ENCODE results near the gene COL17A1. TPM values are rescaled to one million over a fixed set of nuclear protein-coding genes. Genes with fewer than 3 reads are reported as not detected.

Gene COL17A1
- total RNA-seq, 3 donors from 2014 or later (not counting 1 experiment from before 2014, with no cell fraction given) = not detected

DNA sequence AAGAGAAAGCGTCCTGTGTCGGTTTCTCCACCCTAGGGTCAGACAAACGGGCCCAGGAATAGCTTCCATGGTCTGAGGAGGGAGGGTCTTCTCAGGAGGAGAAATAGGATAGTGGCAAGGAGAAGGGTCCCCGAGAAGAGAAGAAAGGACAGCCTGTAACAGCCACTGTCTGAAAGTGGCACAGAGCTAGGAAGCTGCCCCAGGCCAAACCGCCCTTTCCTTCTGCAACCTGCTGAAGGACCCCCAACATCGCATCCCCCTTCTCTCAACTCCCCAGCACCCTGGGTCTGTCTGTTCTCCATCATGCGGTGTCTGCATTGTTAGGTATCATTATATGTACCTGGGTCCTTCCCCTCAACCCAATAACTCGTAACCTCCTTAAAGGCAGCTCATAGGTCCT lies 47.1 kb downstream of the COL17A1 start:
- Histone ChIP-seq H3K27ac (ENCODE audit: low read length) (no peak overlapping the region), H3K9me3 (ENCODE audit: control insufficient read depth, insufficient read depth, low read length) (no peaks in the 10 kb centered on the region), H3K4me3 (ENCODE audit: low read length) (no peak overlapping the region), H3K4me1 (ENCODE audit: control insufficient read depth, insufficient read depth, low read length) (no peaks in the 10 kb centered on the region), H3K27me3 (ENCODE audit: control insufficient read depth, insufficient read depth, low read length) (no peaks in the 10 kb centered on the region), H3K36me3 (ENCODE audit: control insufficient read depth, insufficient read depth, low read length) (no peaks in the 10 kb centered on the region)
- Mint-ChIP-seq H3K4me1 (peaks cover 0 to 9% of the 10 kb centered on the region in 2 donors), H3K4me3 (no peak overlapping the region), H3K27me3 (ENCODE audit: low read depth in 2 of 2) (no peaks in the 10 kb centered on the region), H3K36me3 (no peaks in the 10 kb centered on the region), H3K27ac (no peak overlapping the region), H3K9me3 (no peaks in the 10 kb centered on the region)
- TF ChIP-seq, protein P1, sequence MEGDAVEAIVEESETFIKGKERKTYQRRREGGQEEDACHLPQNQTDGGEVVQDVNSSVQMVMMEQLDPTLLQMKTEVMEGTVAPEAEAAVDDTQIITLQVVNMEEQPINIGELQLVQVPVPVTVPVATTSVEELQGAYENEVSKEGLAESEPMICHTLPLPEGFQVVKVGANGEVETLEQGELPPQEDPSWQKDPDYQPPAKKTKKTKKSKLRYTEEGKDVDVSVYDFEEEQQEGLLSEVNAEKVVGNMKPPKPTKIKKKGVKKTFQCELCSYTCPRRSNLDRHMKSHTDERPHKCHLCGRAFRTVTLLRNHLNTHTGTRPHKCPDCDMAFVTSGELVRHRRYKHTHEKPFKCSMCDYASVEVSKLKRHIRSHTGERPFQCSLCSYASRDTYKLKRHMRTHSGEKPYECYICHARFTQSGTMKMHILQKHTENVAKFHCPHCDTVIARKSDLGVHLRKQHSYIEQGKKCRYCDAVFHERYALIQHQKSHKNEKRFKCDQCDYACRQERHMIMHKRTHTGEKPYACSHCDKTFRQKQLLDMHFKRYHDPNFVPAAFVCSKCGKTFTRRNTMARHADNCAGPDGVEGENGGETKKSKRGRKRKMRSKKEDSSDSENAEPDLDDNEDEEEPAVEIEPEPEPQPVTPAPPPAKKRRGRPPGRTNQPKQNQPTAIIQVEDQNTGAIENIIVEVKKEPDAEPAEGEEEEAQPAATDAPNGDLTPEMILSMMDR (IDR thresholded peaks at IDR 0.05) = no peak
- no peak for DNase-seq
- ATAC-seq = no peak
- 94% methylated on average over 8 of the region's 8 CpGs for WGBS (ENCODE audit: insufficient coverage)
- intact Hi-C loops (cut with micrococcal nuclease) = no loop called here

DNA sequence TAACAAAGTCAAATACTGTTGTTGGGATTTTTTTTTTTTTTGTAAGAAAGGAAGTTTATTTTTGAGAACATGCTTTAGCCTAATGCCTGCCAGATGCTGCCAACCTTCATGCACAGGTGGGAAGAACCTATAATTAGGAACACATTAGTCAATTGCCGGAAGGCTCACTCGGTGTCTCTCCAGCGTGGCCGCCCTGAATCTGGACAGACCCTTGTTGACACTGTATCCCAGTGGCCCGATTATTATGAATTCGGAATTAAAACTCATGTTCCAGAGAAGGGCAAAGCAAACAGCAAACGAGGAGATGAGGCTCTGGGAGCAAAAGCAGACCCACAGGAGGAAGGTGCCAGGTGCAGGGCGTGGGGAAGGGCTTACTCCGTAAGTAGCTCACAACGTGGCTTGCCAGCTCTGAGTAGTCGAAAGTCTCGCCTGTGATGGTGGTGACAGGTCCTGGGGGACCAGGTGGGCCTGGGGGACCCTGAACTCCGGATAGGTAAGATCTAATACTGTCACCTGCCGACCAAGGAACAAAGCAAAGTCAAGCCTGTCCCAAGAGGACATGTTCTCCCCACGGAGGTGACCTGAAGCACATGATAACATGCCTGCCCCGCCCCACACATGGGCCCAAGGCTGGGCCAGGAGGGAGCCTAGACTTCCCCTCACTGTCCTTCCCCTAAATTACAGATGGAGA lies 48.3 kb downstream of the COL17A1 start:
- Mint-ChIP-seq H3K36me3 (no peaks in the 10 kb centered on the region), H3K9me3 (no peaks in the 10 kb centered on the region), H3K4me1 (peaks cover 0 to 9% of the 10 kb centered on the region in 2 donors), H3K27me3 (ENCODE audit: low read depth in 2 of 2) (no peaks in the 10 kb centered on the region), H3K27ac (no peak overlapping the region), H3K4me3 (no peak overlapping the region)
- no peaks in the 10 kb centered on the region for H3K9me3 ChIP-seq (ENCODE audit: control insufficient read depth, insufficient read depth, low read length)
- ATAC-seq (no peak), DNase-seq (no peak)
- TF ChIP-seq, protein P1 (IDR thresholded peaks at IDR 0.05) = no peak
- H3K36me3 ChIP-seq (ENCODE audit: control insufficient read depth, insufficient read depth, low read length) = peaks cover 4% of the 10 kb centered on the region
- H3K4me3 ChIP-seq (ENCODE audit: low read length) = no peak overlapping the region
- no peak overlapping the region for H3K27ac ChIP-seq (ENCODE audit: low read length)
- WGBS (ENCODE audit: insufficient coverage) = 84% methylated on average over 16 of the region's 16 CpGs
- no peaks in the 10 kb centered on the region for H3K4me1 ChIP-seq (ENCODE audit: control insufficient read depth, insufficient read depth, low read length)
- no peaks in the 10 kb centered on the region for H3K27me3 ChIP-seq (ENCODE audit: control insufficient read depth, insufficient read depth, low read length)
- intact Hi-C loops (cut with micrococcal nuclease) = no loop called here

DNA sequence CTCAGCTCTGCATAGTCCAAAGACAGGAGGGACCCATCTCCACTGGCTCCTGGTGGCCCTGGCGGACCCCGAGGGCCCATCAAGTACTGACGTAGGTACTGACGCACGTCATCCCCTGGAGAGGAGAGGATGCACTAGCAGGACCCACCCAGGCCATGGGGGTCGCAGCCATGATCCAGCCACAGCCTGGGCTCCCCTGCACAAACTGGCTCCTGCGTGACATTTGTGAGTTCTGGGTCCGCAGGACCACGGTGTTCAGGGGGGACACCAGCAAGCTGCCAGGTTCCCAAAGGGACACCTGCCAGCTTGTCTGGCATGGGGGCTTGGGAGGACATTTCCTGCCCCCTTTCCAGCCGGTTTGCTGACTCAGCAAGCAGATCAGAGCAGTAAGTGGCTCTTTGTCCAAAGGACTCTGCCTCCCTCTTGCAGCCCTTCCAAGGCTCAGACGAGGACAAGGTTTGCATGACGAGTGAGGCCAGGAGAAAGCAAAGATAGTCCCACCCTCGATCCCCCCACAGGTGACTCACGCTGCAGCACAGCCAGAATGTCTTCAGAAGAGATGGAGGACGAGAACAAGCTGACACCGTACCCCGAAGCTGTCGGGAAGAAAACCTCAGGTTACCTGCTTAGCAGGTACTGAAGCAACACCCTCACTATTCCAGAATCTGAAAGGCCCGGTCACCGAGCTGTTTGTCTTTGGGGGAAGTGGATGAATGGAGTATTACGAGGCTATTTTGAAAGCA lies 49.0 kb downstream of the COL17A1 start:
- no peaks in the 10 kb centered on the region for H3K27me3 Mint-ChIP-seq (ENCODE audit: low read depth in 2 of 2)
- no peak for DNase-seq

More for the DNA sequence above, 49.0 kb downstream of the COL17A1 start:
- H3K27ac Mint-ChIP-seq = no peak overlapping the region
- TF ChIP-seq, protein P1 (IDR thresholded peaks at IDR 0.05) = no peak
- H3K4me1 Mint-ChIP-seq = peaks cover 0 to 11% of the 10 kb centered on the region in 2 donors
- no peaks in the 10 kb centered on the region for H3K9me3 Mint-ChIP-seq
- H3K27me3 ChIP-seq (ENCODE audit: control insufficient read depth, insufficient read depth, low read length) = no peaks in the 10 kb centered on the region
- H3K27ac ChIP-seq (ENCODE audit: low read length) = no peak overlapping the region
- H3K36me3 ChIP-seq (ENCODE audit: control insufficient read depth, insufficient read depth, low read length) = peaks cover 7% of the 10 kb centered on the region
- no peaks in the 10 kb centered on the region for H3K36me3 Mint-ChIP-seq
- no peaks in the 10 kb centered on the region for H3K4me1 ChIP-seq (ENCODE audit: control insufficient read depth, insufficient read depth, low read length)
- intact Hi-C loops (cut with micrococcal nuclease) = no loop called here
- 86% methylated on average over 19 of the region's 21 CpGs for WGBS (ENCODE audit: insufficient coverage)
- H3K9me3 ChIP-seq (ENCODE audit: control insufficient read depth, insufficient read depth, low read length) = no peaks in the 10 kb centered on the region
- no peak for ATAC-seq
- no peak overlapping the region for H3K4me3 ChIP-seq (ENCODE audit: low read length)
- H3K4me3 Mint-ChIP-seq = no peak overlapping the region

All from natural killer cell (primary cell).